ENCODE data around the gene RPL36AL. TPM values are rescaled to one million over a fixed set of nuclear protein-coding genes. Genes with fewer than 3 reads are reported as not detected.

The RPL36AL gene
- total and polyA plus RNA-seq, 2 experiments from 2014 or later: 122 to 723 TPM

- no peaks in the 10 kb centered on the region for H3K9me2 ChIP-seq (ENCODE audit: insufficient read depth)
- no peak overlapping the region for H3K4me2 ChIP-seq
- H3F3A ChIP-seq (replicated peaks; ENCODE audit: low read depth): no peaks in the 10 kb centered on the region
- peaks cover 12% of the 10 kb centered on the region for H3K36me3 ChIP-seq (ENCODE audit: insufficient read depth)
- H3K79me2 ChIP-seq (replicated peaks; ENCODE audit: insufficient read depth): peaks cover 7% of the 10 kb centered on the region; the same call in 1 of the 2 replicates
- ATAC-seq: no peak
- no peak overlapping the region for H3K27ac ChIP-seq (ENCODE audit: low read depth)
- Mint-ChIP-seq H3K4me1 (peaks cover 2% of the 10 kb centered on the region; the same call in 2 of the 3 replicates), H3K9me3 (no peaks in the 10 kb centered on the region), H3K4me3 (no peak overlapping the region), H3K36me3 (ENCODE audit: low read depth) (peaks cover 48% of the 10 kb centered on the region), H3K27ac (no peak overlapping the region), H3K27me3 (ENCODE audit: insufficient read depth, low read depth, poor library complexity) (no peaks in the 10 kb centered on the region)
- H3K4me3 ChIP-seq: no peak overlapping the region
- no peaks in the 10 kb centered on the region for H3K27me3 ChIP-seq (ENCODE audit: insufficient read depth)
- DNase-seq (ENCODE audit: low spot score): no peak
- no peaks in the 10 kb centered on the region for H3K4me1 ChIP-seq (ENCODE audit: insufficient read depth)
- no peak for TF ChIP-seq ZNF114 (CRISPR knock-in tag; IDR thresholded peaks at IDR 0.05)
- no peak for TF ChIP-seq ZNF331 (CRISPR knock-in tag; IDR thresholded peaks at IDR 0.05; ENCODE audit: low read depth)
- TF ChIP-seq, protein P1, sequence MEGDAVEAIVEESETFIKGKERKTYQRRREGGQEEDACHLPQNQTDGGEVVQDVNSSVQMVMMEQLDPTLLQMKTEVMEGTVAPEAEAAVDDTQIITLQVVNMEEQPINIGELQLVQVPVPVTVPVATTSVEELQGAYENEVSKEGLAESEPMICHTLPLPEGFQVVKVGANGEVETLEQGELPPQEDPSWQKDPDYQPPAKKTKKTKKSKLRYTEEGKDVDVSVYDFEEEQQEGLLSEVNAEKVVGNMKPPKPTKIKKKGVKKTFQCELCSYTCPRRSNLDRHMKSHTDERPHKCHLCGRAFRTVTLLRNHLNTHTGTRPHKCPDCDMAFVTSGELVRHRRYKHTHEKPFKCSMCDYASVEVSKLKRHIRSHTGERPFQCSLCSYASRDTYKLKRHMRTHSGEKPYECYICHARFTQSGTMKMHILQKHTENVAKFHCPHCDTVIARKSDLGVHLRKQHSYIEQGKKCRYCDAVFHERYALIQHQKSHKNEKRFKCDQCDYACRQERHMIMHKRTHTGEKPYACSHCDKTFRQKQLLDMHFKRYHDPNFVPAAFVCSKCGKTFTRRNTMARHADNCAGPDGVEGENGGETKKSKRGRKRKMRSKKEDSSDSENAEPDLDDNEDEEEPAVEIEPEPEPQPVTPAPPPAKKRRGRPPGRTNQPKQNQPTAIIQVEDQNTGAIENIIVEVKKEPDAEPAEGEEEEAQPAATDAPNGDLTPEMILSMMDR (conservative IDR thresholded peaks at IDR 0.05; ENCODE audit: low read depth in 2 of 2): no peak
- TF ChIP-seq ETS1 (IDR thresholded peaks at IDR 0.05): no peak
- TF ChIP-seq JUNB (IDR thresholded peaks at IDR 0.05; ENCODE audit: unreplicated experiment): no peak
- no peak for TF ChIP-seq EZH2 (IDR thresholded peaks at IDR 0.05; ENCODE audit: low read depth, unreplicated experiment)
- no peak for TF ChIP-seq CREB1 (CRISPR knock-in tag; IDR thresholded peaks at IDR 0.05; ENCODE audit: low read depth)
- no peak for TF ChIP-seq STAT1 (IDR thresholded peaks at IDR 0.05; ENCODE audit: unreplicated experiment)
- TF ChIP-seq POLR2AphosphoS5 (IDR thresholded peaks at IDR 0.05; ENCODE audit: low read depth): no peak
- TF ChIP-seq, protein P2, sequence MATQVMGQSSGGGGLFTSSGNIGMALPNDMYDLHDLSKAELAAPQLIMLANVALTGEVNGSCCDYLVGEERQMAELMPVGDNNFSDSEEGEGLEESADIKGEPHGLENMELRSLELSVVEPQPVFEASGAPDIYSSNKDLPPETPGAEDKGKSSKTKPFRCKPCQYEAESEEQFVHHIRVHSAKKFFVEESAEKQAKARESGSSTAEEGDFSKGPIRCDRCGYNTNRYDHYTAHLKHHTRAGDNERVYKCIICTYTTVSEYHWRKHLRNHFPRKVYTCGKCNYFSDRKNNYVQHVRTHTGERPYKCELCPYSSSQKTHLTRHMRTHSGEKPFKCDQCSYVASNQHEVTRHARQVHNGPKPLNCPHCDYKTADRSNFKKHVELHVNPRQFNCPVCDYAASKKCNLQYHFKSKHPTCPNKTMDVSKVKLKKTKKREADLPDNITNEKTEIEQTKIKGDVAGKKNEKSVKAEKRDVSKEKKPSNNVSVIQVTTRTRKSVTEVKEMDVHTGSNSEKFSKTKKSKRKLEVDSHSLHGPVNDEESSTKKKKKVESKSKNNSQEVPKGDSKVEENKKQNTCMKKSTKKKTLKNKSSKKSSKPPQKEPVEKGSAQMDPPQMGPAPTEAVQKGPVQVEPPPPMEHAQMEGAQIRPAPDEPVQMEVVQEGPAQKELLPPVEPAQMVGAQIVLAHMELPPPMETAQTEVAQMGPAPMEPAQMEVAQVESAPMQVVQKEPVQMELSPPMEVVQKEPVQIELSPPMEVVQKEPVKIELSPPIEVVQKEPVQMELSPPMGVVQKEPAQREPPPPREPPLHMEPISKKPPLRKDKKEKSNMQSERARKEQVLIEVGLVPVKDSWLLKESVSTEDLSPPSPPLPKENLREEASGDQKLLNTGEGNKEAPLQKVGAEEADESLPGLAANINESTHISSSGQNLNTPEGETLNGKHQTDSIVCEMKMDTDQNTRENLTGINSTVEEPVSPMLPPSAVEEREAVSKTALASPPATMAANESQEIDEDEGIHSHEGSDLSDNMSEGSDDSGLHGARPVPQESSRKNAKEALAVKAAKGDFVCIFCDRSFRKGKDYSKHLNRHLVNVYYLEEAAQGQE (IDR thresholded peaks at IDR 0.05; ENCODE audit: unreplicated experiment): no peak
- no peak for TF ChIP-seq NANOG (IDR thresholded peaks at IDR 0.05; ENCODE audit: borderline replicate concordance)
- TF ChIP-seq, protein P3, sequence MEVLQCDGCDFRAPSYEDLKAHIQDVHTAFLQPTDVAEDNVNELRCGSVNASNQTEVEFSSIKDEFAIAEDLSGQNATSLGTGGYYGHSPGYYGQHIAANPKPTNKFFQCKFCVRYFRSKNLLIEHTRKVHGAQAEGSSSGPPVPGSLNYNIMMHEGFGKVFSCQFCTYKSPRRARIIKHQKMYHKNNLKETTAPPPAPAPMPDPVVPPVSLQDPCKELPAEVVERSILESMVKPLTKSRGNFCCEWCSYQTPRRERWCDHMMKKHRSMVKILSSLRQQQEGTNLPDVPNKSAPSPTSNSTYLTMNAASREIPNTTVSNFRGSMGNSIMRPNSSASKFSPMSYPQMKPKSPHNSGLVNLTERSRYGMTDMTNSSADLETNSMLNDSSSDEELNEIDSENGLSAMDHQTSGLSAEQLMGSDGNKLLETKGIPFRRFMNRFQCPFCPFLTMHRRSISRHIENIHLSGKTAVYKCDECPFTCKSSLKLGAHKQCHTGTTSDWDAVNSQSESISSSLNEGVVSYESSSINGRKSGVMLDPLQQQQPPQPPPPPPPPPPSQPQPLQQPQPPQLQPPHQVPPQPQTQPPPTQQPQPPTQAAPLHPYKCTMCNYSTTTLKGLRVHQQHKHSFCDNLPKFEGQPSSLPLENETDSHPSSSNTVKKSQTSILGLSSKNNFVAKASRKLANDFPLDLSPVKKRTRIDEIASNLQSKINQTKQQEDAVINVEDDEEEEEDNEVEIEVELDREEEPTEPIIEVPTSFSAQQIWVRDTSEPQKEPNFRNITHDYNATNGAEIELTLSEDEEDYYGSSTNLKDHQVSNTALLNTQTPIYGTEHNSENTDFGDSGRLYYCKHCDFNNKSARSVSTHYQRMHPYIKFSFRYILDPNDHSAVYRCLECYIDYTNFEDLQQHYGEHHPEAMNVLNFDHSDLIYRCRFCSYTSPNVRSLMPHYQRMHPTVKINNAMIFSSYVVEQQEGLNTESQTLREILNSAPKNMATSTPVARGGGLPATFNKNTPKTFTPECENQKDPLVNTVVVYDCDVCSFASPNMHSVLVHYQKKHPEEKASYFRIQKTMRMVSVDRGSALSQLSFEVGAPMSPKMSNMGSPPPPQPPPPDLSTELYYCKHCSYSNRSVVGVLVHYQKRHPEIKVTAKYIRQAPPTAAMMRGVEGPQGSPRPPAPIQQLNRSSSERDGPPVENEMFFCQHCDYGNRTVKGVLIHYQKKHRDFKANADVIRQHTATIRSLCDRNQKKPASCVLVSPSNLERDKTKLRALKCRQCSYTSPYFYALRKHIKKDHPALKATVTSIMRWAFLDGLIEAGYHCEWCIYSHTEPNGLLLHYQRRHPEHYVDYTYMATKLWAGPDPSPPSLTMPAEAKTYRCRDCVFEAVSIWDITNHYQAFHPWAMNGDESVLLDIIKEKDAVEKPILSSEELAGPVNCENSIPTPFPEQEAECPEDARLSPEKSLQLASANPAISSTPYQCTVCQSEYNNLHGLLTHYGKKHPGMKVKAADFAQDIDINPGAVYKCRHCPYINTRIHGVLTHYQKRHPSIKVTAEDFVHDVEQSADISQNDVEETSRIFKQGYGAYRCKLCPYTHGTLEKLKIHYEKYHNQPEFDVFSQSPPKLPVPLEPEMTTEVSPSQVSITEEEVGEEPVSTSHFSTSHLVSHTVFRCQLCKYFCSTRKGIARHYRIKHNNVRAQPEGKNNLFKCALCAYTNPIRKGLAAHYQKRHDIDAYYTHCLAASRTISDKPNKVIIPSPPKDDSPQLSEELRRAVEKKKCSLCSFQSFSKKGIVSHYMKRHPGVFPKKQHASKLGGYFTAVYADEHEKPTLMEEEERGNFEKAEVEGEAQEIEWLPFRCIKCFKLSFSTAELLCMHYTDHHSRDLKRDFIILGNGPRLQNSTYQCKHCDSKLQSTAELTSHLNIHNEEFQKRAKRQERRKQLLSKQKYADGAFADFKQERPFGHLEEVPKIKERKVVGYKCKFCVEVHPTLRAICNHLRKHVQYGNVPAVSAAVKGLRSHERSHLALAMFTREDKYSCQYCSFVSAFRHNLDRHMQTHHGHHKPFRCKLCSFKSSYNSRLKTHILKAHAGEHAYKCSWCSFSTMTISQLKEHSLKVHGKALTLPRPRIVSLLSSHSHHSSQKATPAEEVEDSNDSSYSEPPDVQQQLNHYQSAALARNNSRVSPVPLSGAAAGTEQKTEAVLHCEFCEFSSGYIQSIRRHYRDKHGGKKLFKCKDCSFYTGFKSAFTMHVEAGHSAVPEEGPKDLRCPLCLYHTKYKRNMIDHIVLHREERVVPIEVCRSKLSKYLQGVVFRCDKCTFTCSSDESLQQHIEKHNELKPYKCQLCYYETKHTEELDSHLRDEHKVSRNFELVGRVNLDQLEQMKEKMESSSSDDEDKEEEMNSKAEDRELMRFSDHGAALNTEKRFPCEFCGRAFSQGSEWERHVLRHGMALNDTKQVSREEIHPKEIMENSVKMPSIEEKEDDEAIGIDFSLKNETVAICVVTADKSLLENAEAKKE (CRISPR knock-in tag; IDR thresholded peaks at IDR 0.05): no peak
- TF ChIP-seq EZH2phosphoT487 (IDR thresholded peaks at IDR 0.05; ENCODE audit: unreplicated experiment): no peak
- peaks cover 10% of the 10 kb centered on the region; the same call in 1 of the 2 replicates for H4K20me1 ChIP-seq (replicated peaks; ENCODE audit: insufficient read depth)
- no peak overlapping the region for H2AFZ ChIP-seq
These were observed 12.8 kb downstream of the RPL36AL start for GRCh38 chr14:49607583-49607982.

Measured in GM23338 (cell line).